GM10847 (cell line): ENCODE data around the gene LIPG.

Experiments
- POLR2A ChIP-seq: IDR thresholded peaks from 2 replicates; pipeline ENCODE4 v1.6.1; 2011; ENCODE audit not compliant: insufficient read length; ENCODE audit errors: extremely low read depth

The LIPG gene

DNA sequence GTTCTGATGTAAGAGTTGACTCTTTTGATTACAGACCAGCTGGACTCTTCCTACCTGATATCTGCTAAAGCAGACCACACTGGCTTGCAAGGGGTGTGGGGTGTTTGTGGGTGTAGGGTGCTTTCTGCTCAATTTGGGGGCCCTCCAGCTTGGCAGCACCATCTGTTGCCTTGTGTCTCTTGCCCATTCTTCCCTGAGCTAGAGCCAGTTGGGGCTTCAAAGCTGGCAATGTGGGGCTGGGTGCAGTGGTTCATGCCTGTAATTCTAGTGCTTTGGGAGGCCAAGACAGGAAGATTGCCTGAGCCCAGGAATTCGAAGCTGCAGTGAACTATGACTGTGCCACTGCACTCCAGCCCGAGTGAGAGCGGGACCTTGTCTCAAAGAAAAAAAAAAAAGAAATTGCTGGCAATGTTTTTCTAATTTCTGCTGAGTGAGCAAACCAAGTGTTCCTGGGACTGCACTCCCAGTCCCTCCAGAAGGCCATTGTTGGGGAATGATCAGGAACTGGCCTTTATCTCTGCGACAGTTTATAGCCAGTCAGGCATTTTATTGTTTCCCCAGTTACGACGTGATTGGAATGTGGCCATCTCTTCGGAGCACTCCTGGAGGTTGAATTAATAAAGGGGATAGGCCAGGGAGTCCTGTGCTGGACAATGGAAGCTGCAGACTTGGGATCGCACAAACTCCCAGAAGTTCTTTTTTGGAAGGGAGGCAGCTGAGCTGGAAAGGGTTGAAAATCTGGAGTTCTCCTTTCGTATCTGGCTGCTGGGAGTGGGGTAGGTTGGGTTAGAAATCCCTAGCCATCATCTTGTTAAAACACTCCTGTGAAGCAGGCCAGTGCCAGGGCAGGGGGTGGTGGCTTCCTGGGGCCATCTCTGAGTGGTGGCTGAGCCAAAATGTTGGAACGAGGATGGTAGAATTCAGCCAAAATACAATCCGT lies 57.2 kb downstream of the LIPG start:
- TF ChIP-seq POLR2A, result no peak

- no peak for TF ChIP-seq POLR2A
These were observed 57.9 kb downstream of the LIPG start for GRCh38 chr18:49619801-49620200.

- TF ChIP-seq POLR2A, result no peak
These were observed 59.4 kb downstream of the LIPG start for GRCh38 chr18:49621301-49621700.

DNA sequence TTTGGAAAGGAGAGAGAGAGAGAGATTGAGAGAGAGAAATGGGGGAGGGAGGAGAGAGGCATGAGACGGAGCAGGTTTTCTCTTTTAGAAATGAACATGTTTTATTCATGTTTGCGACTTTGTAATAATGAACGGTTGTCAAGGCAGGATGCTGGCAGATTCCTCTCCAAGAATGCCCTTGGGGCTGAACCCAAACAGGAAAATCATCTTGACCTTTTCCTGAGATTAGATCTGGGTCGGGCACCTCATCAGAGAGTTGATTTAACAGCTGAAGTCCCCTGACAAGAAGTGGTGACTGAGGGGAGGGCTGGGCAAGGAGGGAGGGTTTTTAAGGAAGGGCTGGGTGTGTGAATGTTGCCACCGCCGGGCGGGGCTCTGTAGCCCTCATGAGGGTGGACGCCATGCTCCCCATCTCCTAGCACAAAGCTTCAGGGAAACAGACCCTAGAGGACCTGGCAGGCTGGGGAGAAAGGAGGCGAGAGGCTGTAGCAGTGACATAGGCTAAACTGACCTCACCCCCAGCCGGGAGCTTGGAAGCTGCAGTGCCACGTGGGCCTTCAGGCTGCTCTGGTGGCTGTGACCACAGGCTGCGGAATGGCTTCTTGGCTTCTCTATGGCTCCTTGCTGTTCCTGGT lies 60.0 kb downstream of the LIPG start:
- no peak for TF ChIP-seq POLR2A

DNA sequence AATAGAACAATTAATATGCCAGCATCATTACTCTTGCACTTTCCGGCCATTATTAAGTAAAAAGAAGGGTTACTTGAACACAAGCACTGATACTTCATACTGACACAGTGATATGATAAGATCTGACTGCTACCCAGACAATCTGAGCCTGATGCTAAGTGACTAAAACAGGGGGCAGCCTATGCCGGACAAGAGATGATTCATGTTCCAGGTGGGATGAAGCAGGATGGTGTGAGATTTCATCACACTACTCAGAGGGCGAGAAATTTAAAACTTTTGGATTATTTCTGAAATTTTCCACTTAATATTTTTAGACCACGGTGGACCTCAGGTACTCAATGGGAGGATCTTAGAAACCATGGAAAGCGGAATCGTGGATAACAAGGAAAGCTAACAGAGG lies 61.7 kb downstream of the LIPG start:
- no peak for TF ChIP-seq POLR2A

DNA sequence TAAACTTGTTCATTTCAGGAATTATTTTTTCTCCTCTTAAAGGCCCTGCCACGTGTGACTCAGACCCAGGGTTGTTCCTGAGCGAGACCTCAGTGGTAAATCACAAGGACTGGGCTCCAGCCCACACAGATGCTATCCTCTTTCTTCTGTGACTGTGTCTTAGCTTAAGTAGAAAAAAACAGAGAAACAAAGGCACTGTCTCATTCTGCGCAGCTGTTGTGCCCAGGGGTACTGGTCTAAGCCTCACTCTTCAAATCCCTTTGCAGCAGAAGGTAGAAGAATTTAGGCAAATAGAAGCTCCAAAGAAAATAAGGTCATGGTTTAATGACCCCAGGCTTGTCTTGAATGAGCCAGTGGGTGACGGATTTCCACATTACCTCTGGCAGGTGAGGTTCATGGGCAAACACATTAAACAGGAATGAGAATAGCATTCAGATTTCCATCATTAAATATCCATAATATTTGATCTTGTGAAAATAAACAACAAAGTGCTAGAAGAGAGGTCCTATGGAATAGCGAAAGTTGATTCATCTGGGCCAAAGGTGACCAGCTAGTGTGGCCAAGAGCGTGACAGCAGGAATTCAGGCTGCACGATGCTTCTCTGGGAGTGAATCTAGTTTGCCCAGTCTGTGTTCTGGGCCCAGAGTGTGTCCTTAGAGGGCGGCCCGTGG lies 63.3 kb downstream of the LIPG start:
- no peak for TF ChIP-seq POLR2A

DNA sequence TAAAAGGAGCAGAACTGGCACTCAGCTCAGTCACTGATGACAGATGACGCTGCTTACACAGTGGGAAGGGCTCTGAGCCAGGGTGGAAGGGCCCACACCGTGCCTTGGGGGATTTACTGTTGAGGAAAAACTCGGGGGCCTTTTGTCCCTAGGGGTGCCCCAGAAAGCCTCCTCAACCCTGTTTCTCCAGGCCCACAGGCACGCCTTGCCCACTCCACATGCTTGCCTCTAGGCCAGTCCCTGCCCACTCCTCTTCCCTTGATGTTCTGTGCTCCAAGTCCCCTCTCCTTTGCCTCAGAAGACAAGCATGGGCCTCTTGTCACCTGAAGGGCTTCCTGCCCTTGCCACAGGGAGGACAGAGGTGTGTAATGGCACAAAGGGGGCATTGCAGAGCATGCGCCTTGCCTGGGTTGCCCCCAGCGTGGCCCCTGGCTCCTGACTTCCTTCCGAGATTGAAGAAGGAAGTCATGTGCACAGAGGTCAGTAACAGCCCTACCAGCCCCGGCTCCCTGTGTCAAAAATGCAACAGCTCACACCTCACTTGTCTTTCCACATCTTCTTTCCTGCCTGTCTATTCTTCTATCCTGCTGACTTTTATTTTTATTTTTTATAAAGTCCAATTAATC lies 65.1 kb downstream of the LIPG start:
- TF ChIP-seq POLR2A, result no peak

DNA sequence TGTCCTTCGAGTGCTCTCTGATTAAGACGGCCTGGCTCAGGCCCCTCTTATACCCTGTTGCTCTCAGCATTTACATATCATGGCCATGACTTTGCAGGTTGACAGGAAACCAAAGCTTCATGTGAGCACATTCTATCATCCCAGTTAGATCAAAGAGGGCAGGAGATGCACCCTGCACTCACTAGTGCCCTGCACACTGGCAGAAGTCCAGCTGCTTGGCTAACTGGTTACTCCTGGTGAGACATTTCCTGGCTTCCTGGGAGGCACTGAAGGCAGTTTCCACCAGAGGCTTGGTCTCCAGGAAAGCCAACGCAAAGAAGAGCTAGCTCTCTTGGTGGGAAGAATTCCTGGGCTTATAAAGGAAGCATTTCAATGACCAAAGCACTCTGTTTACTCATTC lies 66.3 kb downstream of the LIPG start:
- no peak for TF ChIP-seq POLR2A

DNA sequence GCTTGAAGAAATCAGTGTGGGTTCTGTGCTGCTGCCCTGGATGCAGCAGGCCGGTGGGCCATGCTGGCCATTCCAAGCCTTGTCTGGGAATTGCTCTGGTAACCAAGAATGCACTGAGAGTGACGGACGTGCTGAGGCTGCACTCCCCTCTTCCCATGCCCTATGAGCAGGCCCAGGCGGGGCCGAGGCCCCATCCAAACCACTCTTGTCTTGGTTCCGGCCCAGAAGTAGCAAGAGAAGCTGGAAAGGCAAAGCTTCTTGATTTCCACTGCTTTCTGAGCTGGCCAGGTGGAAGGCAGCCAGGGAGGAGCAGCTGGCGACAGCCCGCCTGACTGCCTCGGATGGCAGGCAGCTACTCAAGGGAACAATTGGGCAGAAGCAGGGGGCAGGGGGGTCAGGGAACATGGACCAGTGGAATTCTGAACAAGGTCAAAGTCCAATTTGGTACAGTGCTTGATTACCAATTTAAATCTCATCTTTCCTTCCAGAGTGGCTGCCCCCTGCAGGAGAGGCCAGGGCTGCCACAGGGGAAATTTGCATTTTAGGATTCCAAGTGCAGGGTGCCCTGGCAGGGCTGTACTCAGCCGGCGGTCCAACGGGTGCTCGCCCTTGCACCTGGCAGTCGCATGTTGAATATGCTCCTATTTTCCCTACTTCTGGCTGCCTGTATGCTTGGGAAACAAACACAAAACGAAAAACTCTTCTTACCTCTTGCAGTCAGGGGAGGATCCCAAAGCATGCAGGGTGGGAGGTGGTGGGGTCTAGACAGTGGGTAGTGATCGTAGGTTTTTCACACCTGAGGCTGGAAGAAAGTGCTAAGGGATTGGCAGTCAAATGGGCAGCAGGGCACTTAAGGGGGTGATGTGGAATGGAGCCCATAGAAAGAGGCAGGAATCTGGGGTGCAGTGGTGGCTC lies 67.3 kb downstream of the LIPG start:
- TF ChIP-seq POLR2A, result no peak

DNA sequence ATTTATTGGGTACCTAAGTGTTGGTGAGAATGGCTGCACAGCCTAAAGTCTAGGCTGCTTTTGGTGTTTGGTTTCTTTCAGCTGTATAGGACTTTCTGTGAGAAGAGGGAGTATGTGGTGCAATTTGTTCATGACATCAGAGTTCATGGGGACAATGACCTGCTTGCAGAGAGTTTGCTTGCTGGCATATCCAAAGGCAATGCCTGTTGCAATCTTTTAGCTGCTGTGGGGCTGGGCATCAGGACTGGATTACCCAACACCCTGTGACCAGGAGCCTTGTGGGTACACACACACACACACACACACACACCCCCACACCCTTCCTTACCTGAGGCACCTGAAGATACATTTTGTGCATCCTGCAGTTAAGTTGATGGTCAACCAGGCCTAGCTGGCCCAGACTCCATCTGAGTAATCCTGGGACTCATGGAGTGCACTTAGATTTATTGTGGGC lies 68.4 kb downstream of the LIPG start:
- TF ChIP-seq POLR2A, result no peak

DNA sequence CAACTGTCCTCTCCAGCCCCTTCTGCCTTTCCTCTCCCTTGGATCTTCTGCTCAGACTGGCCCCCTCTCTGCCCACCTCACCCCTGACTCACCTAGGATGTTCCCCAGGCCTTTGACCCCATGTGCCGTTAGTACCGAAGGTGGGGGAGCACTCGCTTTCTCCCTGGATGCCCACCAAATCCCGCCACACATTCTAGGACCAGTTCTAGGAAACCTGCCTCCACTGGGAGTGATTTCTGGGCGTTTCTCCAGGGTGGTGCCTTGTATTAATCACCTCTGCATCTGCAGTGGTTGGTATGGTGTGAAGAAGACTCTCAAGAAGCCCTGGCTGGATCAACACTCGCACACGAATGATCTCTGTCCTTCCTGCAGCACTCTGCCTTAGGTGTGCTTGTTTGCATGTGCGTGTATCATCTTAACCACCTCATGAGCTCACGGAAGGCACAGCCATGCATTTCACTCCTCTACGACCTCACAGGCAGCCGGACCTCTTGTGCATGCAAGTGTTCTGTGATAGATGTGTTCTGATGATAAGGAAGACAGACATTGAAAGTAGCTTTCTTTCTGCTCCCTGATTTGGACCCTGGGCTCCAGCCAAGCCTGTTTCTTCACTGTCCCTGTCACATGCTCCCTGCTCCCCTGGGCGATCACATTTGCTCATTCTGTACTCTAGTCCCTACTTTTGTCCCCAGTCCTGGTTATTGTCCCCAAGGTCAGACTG lies 69.4 kb downstream of the LIPG start:
- TF ChIP-seq POLR2A, result no peak

- no peak for TF ChIP-seq POLR2A
These were observed 70.7 kb downstream of the LIPG start for GRCh38 chr18:49632588-49632987.

DNA sequence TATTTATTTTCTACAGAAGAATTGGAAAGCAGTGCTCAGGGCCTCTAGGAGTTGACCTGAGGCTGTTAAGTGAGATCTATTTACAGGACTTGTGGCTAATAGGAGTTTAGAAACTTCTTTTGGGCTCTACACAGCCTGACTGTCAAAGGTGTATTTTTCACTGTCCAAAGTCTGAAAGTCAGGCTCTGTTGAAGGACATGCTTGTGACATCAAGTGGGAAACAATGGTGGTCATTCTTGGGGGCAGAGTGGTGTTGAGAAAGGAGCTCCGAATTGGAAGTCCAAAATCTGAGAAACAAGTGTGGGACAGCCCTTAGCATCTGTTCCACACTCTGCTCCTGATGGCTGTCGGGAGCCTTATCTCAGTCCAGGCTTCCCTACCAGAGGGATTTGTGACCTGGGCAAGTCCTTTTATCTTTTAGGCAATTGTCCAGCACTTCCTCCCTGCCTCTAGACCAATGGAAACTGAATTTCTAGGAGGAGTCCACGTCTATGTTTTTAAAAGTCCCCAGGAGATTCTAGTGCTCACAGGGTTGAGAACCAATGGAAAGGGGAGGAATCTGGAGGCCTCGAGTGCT lies 76.4 kb downstream of the LIPG start:
- TF ChIP-seq POLR2A, result no peak
